CD4-positive, alpha-beta T cell treated with Interleukin-10 for 1 hour (primary cell): ENCODE results near the gene ZNF469.
"Not testable (repeated sequence)": the region's sequence is repeated elsewhere in the genome, so short reads cannot be mapped to it uniquely, and the experiment has no call there.

Experiments
- DNase-seq: peaks from one replicate; pipeline ENCODE4 v3.0.0-alpha.2; 2020

The ZNF469 gene

DNA sequence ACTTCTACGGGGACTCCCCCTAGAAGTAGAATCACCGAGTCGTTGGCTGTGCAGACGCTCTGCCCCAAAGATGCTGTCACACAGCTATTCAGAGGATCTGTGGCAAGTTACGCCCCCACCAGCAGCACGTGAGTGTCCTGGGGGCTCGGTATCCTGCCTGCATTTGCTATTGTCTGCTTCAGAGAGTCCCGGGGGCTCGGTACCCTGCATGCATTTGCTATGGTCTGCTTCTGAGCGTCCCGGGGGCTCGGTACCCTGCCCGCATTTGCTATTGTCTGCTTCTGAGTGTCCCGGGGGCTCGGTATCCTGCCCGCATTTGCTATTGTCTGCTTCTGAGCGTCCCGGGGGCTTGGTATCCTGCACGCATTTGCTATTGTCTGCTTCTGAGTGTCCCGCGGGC lies 23.8 kb upstream of the ZNF469 start:
- DNase-seq: no peak

DNA sequence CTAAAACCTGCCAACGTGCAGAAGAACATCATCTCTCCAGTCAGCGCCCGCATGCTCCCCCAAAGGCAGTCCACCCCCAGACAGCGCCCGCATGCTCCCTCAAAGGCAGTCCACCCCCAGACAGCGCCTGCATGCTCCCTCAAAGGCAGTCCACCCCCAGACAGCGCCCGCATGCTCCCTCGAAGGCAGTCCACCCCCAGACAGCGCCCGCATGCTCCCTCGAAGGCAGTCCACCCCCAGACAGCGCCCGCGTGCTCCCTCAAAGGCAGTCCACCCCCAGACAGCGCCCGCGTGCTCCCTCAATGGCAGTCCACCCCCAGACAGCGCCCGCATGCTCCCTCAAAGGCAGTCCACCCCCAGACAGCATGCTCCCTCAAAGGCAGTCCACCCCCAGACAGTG lies 22.4 kb upstream of the ZNF469 start:
- DNase-seq: not testable (repeated sequence)

GRCh38 chr16:88360999-88361398 lies 21.8 kb upstream of the ZNF469 start:
- DNase-seq: no peak

DNA sequence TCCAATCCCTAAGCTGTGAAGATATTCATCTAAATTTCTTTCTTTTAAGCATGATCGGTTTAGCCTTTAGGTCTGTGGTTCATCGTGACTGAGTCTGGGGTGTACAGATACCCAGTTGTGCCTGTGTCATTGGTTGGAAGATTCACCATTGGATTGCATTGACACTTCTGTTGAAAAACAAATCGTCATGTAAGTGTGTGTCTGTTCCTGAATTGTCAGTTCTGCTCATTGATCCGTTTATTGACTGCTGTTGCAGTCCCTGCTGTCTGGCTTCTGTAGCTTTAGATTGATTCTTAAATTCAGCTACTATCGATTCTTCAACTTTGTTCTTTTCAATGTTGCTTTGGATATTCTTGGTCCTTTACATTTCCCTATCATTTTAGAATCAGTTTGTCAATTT lies 21.0 kb upstream of the ZNF469 start:
- DNase-seq: no peak

DNA sequence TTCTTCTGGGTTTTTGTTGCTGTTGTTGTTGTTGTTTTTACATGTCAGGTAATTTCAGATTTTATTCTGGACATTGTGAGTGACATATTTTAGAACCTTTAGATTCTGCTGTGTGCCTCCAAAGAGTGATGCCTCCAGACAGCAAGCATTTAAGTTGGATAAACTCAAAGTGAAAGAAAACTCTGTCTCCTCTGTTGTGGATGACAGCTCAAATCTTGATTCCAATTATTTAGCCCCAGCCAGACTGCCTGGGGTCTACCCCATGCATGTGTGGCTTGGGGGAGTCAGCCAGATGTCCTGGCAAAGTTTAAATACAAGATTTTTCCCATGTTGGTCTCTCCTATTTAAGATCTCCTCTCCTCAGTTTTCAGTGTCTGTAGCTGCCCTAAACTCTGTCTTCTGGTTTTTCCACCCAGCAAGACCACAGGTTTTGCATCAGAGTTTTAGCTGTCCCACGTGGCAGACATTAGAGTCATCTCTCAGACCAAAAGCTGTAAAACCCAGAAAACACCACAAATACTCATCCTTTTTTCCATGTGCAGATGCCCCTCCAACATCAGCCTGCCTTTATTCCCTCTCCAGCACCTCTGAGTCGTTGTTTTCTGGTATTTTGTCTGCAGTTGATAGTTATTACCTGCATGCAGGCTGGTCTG lies 19.4 kb upstream of the ZNF469 start:
- DNase-seq: no peak

GRCh38 chr16:88365244-88365865 lies 17.4 kb upstream of the ZNF469 start:
- no peak for DNase-seq

- no peak for DNase-seq
Observed at GRCh38 chr16:88366032-88366703, 16.6 kb upstream of the ZNF469 start.

DNA sequence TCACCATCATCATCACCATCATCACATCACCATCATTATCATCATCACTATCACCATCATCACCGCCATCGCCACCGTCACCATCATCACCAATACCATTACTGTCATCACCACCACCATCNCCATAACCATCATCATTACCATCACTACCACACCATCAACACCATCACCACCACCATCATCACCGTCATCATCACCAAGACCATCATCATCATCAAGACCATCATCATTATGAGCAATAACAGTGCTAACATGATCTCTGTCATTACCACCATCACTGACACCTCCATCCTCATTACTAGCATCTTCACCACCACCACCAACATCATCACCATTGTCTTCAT lies 16.1 kb upstream of the ZNF469 start:
- no peak for DNase-seq

GRCh38 chr16:88367560-88367959 lies 15.2 kb upstream of the ZNF469 start:
- no peak for DNase-seq

DNA sequence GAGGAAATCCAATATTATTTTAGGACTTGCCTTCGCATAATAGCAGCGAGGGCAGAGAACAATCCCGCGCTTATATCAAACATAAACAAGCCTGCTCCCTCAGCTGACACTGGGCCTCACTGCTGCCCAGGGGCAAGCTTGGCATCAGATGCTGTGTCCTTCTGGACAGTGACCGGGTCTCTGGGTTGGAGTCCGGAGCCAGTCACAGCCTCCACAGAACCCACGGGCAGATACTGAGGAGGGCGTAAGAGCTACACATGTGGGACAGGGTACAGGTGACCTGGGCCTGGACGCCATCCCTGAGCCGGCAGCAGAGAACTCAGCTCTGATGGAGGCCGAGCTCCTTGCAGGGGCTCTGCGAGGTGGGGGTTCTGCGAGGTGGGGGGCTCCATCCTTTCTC lies 14.7 kb upstream of the ZNF469 start:
- no peak for DNase-seq

DNA sequence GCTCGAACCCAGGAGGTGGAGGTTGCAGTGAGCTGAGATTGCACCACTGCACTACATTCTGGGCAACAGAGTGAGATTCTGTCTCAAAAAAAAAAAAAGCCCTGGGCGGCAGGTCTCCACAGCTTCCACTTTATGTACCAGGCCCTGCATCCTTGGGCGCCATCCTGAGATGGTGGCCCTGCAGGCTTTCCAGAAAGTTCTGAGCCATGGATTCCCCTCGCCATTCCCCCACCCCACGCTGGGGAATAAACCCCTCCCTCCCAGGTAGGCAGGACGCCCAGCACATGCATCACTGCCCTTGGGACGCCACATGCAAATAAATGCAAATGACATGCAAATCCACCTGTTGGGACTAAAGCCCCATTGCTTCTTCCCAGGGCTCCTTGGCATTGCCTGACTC lies 13.8 kb upstream of the ZNF469 start:
- DNase-seq: no peak

- DNase-seq: no peak
Observed at GRCh38 chr16:88369447-88370008, 13.2 kb upstream of the ZNF469 start.

DNA sequence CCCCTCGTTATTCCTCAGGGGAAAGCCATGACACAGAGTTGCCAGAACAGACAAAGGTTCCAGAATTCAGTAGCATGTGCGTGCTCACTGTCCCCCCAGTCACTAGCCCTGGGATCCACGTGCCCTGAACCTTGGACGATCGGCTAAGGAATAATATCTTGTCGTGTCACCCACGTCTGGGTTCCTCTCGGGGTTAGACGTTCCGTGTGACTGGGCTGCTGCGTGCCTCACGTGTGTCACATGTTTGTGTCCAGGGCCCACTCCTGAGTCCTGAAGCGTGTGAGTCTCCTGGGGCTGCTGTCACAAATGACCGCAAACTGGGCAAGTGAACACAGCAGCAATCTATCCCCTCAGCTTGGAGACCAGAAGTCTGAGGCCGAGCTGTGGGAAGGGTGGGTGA lies 12.4 kb upstream of the ZNF469 start:
- no peak for DNase-seq

- no peak for DNase-seq
Observed at GRCh38 chr16:88372522-88372921, 10.2 kb upstream of the ZNF469 start.

DNA sequence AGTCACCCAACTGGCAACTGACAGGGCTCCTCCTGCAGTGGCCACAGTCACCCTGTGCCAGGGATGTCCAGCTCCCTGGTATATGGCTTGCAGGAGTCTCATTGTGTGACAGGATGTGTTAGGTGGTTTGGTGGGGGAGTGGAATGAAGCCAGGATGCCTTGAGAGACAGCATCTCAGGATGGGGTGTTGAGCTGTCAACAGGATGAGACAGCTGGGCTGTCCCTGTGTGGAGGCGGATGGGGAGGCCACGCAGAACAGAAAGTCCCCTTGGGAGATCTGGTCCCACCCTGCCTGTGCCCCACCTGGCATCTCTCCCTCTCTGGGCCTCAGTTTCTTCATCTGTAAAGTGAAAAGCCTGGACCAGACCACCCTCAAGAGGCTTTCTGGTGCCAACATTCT lies 9.5 kb upstream of the ZNF469 start:
- DNase-seq: no peak

- DNase-seq: no peak
Observed at GRCh38 chr16:88373927-88374492, 8.7 kb upstream of the ZNF469 start.

DNA sequence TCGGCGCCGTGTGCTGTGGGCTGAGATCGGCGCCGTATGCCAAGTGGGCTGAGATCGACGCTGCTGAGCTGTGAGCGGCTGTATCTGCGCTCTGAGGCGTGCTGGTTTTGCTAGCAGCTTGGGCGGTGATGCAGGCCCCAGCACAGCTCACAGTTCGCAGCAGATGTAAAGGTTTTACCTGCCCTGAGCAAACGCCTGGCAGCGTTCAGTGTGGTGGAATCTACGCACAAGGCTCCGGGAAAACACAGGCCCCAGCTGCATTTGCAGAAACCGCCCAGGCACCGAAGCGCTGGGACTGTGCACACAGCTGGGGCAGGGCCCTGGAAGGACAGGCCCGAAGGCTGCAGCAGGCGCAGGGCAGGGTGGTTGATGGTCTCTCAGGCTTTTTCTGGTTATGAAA lies 8.0 kb upstream of the ZNF469 start:
- no peak for DNase-seq

- no peak for DNase-seq
Observed at GRCh38 chr16:88375236-88375975, 7.4 kb upstream of the ZNF469 start.

- no peak for DNase-seq
Observed at GRCh38 chr16:88375996-88376834, 6.5 kb upstream of the ZNF469 start.

- no peak for DNase-seq
Observed at GRCh38 chr16:88376835-88377726, 5.7 kb upstream of the ZNF469 start.

- DNase-seq: no peak
Observed at GRCh38 chr16:88377961-88378360, 4.8 kb upstream of the ZNF469 start.
